ENCODE data around the gene ZNF554.

DNA sequence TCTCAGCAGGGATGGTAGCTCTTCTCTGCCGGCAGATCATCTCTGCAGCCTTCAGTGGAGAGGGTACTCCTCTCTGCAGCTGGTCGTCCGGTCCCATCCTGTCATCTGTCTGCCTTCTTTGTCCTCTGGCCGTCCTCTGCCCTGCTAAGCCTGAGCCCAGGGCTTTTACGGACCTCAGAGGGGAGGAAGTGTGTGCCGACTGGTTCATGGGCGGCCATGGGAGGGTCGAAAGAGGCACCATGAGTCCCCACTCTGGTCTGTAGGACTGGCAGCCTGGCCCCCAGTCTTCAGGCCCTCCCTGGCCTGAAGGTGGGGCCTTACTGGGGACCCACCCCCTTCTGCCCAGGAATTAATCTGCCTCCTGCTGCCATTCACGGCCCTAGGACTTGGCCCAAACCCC, 4.0 kb downstream of the ZNF554 start:
- TF ChIP-seq, protein P1, sequence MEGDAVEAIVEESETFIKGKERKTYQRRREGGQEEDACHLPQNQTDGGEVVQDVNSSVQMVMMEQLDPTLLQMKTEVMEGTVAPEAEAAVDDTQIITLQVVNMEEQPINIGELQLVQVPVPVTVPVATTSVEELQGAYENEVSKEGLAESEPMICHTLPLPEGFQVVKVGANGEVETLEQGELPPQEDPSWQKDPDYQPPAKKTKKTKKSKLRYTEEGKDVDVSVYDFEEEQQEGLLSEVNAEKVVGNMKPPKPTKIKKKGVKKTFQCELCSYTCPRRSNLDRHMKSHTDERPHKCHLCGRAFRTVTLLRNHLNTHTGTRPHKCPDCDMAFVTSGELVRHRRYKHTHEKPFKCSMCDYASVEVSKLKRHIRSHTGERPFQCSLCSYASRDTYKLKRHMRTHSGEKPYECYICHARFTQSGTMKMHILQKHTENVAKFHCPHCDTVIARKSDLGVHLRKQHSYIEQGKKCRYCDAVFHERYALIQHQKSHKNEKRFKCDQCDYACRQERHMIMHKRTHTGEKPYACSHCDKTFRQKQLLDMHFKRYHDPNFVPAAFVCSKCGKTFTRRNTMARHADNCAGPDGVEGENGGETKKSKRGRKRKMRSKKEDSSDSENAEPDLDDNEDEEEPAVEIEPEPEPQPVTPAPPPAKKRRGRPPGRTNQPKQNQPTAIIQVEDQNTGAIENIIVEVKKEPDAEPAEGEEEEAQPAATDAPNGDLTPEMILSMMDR (IDR thresholded peaks at IDR 0.05 in 4 of 5, conservative IDR thresholded peaks at IDR 0.05 in 1 of 5) = no peak
- no peak for TF ChIP-seq POLR2A (IDR thresholded peaks at IDR 0.05)
